Medulla oblongata (tissue), 1 donor: ENCODE data around the gene AMIGO1.
"Not testable (repeated sequence)": the region's sequence is repeated elsewhere in the genome, so short reads cannot be mapped to it uniquely, and the experiment has no call there.

Experiments used
- DNase-seq: peaks from one replicate; pipeline ENCODE4 v3.0.0-alpha.2; 2015; ENCODE audit errors: extremely low spot score

Gene AMIGO1

GRCh38 chr1:109483672-109484518 lies 25.6 kb downstream of the AMIGO1 start, which contains the start of gene ATXN7L2:
Gene ATXN7L2, plus strand, starts transcription at chr1:109483905. Its CDS starts 49 bp downstream, at chr1:109483954.
- peak; percentile 91 for DNase-seq

GRCh38 chr1:109482791-109483671 lies 26.5 kb downstream of the AMIGO1 start:
- no peak for DNase-seq

- no peak for DNase-seq
These were observed 27.3 kb downstream of the AMIGO1 start for GRCh38 chr1:109482242-109482641.

- DNase-seq: no peak
These were observed 27.9 kb downstream of the AMIGO1 start for GRCh38 chr1:109481646-109482045.

- no peak for DNase-seq
These were observed 29.6 kb downstream of the AMIGO1 start for GRCh38 chr1:109479901-109480300.

GRCh38 chr1:109479311-109479710 lies 30.2 kb downstream of the AMIGO1 start:
- DNase-seq: no peak

GRCh38 chr1:109478806-109479205 lies 30.7 kb downstream of the AMIGO1 start:
- DNase-seq: no peak

GRCh38 chr1:109477821-109478220 lies 31.7 kb downstream of the AMIGO1 start:
- no peak for DNase-seq

GRCh38 chr1:109476825-109477224 lies 32.7 kb downstream of the AMIGO1 start:
- DNase-seq: no peak

- no peak for DNase-seq
These were observed 34.3 kb downstream of the AMIGO1 start for GRCh38 chr1:109475261-109475660.

GRCh38 chr1:109474697-109475096 lies 34.8 kb downstream of the AMIGO1 start:
- DNase-seq: no peak

GRCh38 chr1:109473284-109474057 lies 36.1 kb downstream of the AMIGO1 start:
- DNase-seq: not testable (repeated sequence)

- DNase-seq: no peak
These were observed 36.7 kb downstream of the AMIGO1 start for GRCh38 chr1:109472779-109473178.

- DNase-seq: no peak
These were observed 39.3 kb downstream of the AMIGO1 start for GRCh38 chr1:109470245-109470644.

- no peak for DNase-seq
These were observed 40.6 kb downstream of the AMIGO1 start for GRCh38 chr1:109468903-109469302.

- DNase-seq: no peak
These were observed 41.5 kb downstream of the AMIGO1 start for GRCh38 chr1:109468061-109468460.

GRCh38 chr1:109467301-109467777 lies 42.2 kb downstream of the AMIGO1 start:
- DNase-seq: no peak

GRCh38 chr1:109466452-109467300 lies 42.9 kb downstream of the AMIGO1 start, which contains the start of gene SYPL2:
Gene SYPL2, plus strand, starts transcription at chr1:109466546. Its CDS starts 298 bp downstream, at chr1:109466844.
- no peak for DNase-seq

GRCh38 chr1:109466125-109466451 lies 43.4 kb downstream of the AMIGO1 start:
- DNase-seq: no peak

GRCh38 chr1:109457819-109458218 lies 51.7 kb downstream of the AMIGO1 start:
- DNase-seq: no peak
